ENCODE measurements around the gene RFX7.

The RFX7 gene

GRCh38 chr15:56126409-56126808 is 117.3 kb downstream of the RFX7 start:
- TF ChIP-seq CTCF (IDR thresholded peaks at IDR 0.05; ENCODE audit: low read depth, low read length), result no peak
- no peak for TF ChIP-seq MAX (IDR thresholded peaks at IDR 0.05; ENCODE audit: low read depth, low read length)
- no peak for TF ChIP-seq POLR2A (IDR thresholded peaks at IDR 0.05; ENCODE audit: extremely low read depth, insufficient read length)
- no peak for TF ChIP-seq MYC (IDR thresholded peaks at IDR 0.05; ENCODE audit: low read depth, low read length)
- H3K4me3 ChIP-seq (ENCODE audit: low read depth, low read length), result no peak overlapping the region
- no peak for DNase-seq (ENCODE audit: low read depth)

GRCh38 chr15:56124391-56124790 is 119.3 kb downstream of the RFX7 start:
- TF ChIP-seq MYC (IDR thresholded peaks at IDR 0.05; ENCODE audit: low read depth, low read length) (no peak), MAX (IDR thresholded peaks at IDR 0.05; ENCODE audit: low read depth, low read length) (no peak), POLR2A (IDR thresholded peaks at IDR 0.05; ENCODE audit: extremely low read depth, insufficient read length) (no peak), CTCF (IDR thresholded peaks at IDR 0.05; ENCODE audit: low read depth, low read length) (no peak)
- DNase-seq (ENCODE audit: low read depth), result no peak
- no peak overlapping the region for H3K4me3 ChIP-seq (ENCODE audit: low read depth, low read length)

GRCh38 chr15:56105855-56106254 is 137.8 kb downstream of the RFX7 start:
- no peak for DNase-seq (ENCODE audit: low read depth)
- TF ChIP-seq CTCF (IDR thresholded peaks at IDR 0.05; ENCODE audit: low read depth, low read length) (no peak), POLR2A (IDR thresholded peaks at IDR 0.05; ENCODE audit: extremely low read depth, insufficient read length) (no peak), MAX (IDR thresholded peaks at IDR 0.05; ENCODE audit: low read depth, low read length) (no peak), MYC (IDR thresholded peaks at IDR 0.05; ENCODE audit: low read depth, low read length) (no peak)
- no peak overlapping the region for H3K4me3 ChIP-seq (ENCODE audit: low read depth, low read length)

GRCh38 chr15:56102441-56102840 is 141.2 kb downstream of the RFX7 start:
- no peak for DNase-seq (ENCODE audit: low read depth)
- H3K4me3 ChIP-seq (ENCODE audit: low read depth, low read length), result no peak overlapping the region
- TF ChIP-seq POLR2A (IDR thresholded peaks at IDR 0.05; ENCODE audit: extremely low read depth, insufficient read length), result no peak
- no peak for TF ChIP-seq CTCF (IDR thresholded peaks at IDR 0.05; ENCODE audit: low read depth, low read length)
- TF ChIP-seq MYC (IDR thresholded peaks at IDR 0.05; ENCODE audit: low read depth, low read length), result no peak

GRCh38 chr15:56099311-56099710 is 144.4 kb downstream of the RFX7 start:
- DNase-seq (ENCODE audit: low read depth), result no peak
- H3K4me3 ChIP-seq (ENCODE audit: low read depth, low read length), result no peak overlapping the region
- TF ChIP-seq POLR2A (IDR thresholded peaks at IDR 0.05; ENCODE audit: extremely low read depth, insufficient read length), result no peak
- TF ChIP-seq MAX (IDR thresholded peaks at IDR 0.05; ENCODE audit: low read depth, low read length), result no peak
- TF ChIP-seq MYC (IDR thresholded peaks at IDR 0.05; ENCODE audit: low read depth, low read length), result no peak
- no peak for TF ChIP-seq CTCF (IDR thresholded peaks at IDR 0.05; ENCODE audit: low read depth, low read length)

- no peak for DNase-seq (ENCODE audit: low read depth)
- no peak overlapping the region for H3K4me3 ChIP-seq (ENCODE audit: low read depth, low read length)
- TF ChIP-seq CTCF (IDR thresholded peaks at IDR 0.05; ENCODE audit: low read depth, low read length) (no peak), MYC (IDR thresholded peaks at IDR 0.05; ENCODE audit: low read depth, low read length) (no peak), MAX (IDR thresholded peaks at IDR 0.05; ENCODE audit: low read depth, low read length) (no peak), POLR2A (IDR thresholded peaks at IDR 0.05; ENCODE audit: extremely low read depth, insufficient read length) (no peak)
These were observed 145.3 kb downstream of the RFX7 start for GRCh38 chr15:56098195-56098863.

All from NB4 (cell line).